ENCODE results near the gene DDA1. TPM values are rescaled to one million over a fixed set of nuclear protein-coding genes. Genes with fewer than 3 reads are reported as not detected.

The DDA1 gene
- total RNA-seq, 1 donor from 2014 or later = 41.4 TPM

GRCh38 chr19:17275441-17276175, 33.8 kb upstream of the DDA1 start:
- TF ChIP-seq CTCF (IDR thresholded peaks at IDR 0.05; ENCODE audit: unreplicated experiment) = no peak
- Mint-ChIP-seq H3K36me3 (ENCODE audit: insufficient read depth) (peaks cover 17% of the 10 kb centered on the region), H3K27me3 (no peaks in the 10 kb centered on the region), H3K9me3 (ENCODE audit: low read depth) (no peaks in the 10 kb centered on the region), H3K27ac (no peak overlapping the region), H3K4me3 (ENCODE audit: low read depth) (no peak overlapping the region), H3K4me1 (ENCODE audit: low read depth) (no peaks in the 10 kb centered on the region)
- DNase-seq (ENCODE audit: low spot score, unreplicated experiment) = no peak

GRCh38 chr19:17279436-17279835, 29.9 kb upstream of the DDA1 start:
- DNase-seq (ENCODE audit: low spot score, unreplicated experiment) = no peak
- H3K4me1 Mint-ChIP-seq (ENCODE audit: low read depth) = no peaks in the 10 kb centered on the region
- peaks cover 13% of the 10 kb centered on the region for H3K36me3 Mint-ChIP-seq (ENCODE audit: insufficient read depth)
- no peak for TF ChIP-seq CTCF (IDR thresholded peaks at IDR 0.05; ENCODE audit: unreplicated experiment)
- peaks cover 7% of the 10 kb centered on the region for H3K27me3 Mint-ChIP-seq
- no peak overlapping the region for H3K27ac Mint-ChIP-seq
- H3K4me3 Mint-ChIP-seq (ENCODE audit: low read depth) = no peak overlapping the region
- no peaks in the 10 kb centered on the region for H3K9me3 Mint-ChIP-seq (ENCODE audit: low read depth)

GRCh38 chr19:17281391-17282304, 27.7 kb upstream of the DDA1 start, which contains the start of gene ANKLE1:
ANKLE1 (plus strand) TSS chr19:17281901; CDS start chr19:17281921, 20 bp downstream.
- no peak for DNase-seq (ENCODE audit: low spot score, unreplicated experiment)
- H3K9me3 Mint-ChIP-seq (ENCODE audit: low read depth) = no peaks in the 10 kb centered on the region
- H3K36me3 Mint-ChIP-seq (ENCODE audit: insufficient read depth) = peaks cover 8% of the 10 kb centered on the region
- peaks cover 7% of the 10 kb centered on the region for H3K27me3 Mint-ChIP-seq
- peak within 1 kb of the TSS; percentile 67 for H3K4me3 Mint-ChIP-seq (ENCODE audit: low read depth)
- no peak for TF ChIP-seq CTCF (IDR thresholded peaks at IDR 0.05; ENCODE audit: unreplicated experiment)
- H3K4me1 Mint-ChIP-seq (ENCODE audit: low read depth) = no peaks in the 10 kb centered on the region
- H3K27ac Mint-ChIP-seq = no peak within 1 kb of the TSS

GRCh38 chr19:17282488-17283125, 26.8 kb upstream of the DDA1 start:
- peak overlapping the region; percentile 67 for H3K4me3 Mint-ChIP-seq (ENCODE audit: low read depth)
- peaks cover 3% of the 10 kb centered on the region for H3K36me3 Mint-ChIP-seq (ENCODE audit: insufficient read depth)

More at GRCh38 chr19:17282488-17283125, 26.8 kb upstream of the DDA1 start:
- H3K27me3 Mint-ChIP-seq = peaks cover 7% of the 10 kb centered on the region
- no peaks in the 10 kb centered on the region for H3K4me1 Mint-ChIP-seq (ENCODE audit: low read depth)
- H3K9me3 Mint-ChIP-seq (ENCODE audit: low read depth) = no peaks in the 10 kb centered on the region
- peak; percentile 97 for TF ChIP-seq CTCF (IDR thresholded peaks at IDR 0.05; ENCODE audit: unreplicated experiment)
- peak; percentile 86 for DNase-seq (ENCODE audit: low spot score, unreplicated experiment)
- H3K27ac Mint-ChIP-seq = no peak overlapping the region
